HepG2 (cell line): Measurements from ENCODE around the gene MIEF2. TPM values are rescaled to one million over a fixed set of nuclear protein-coding genes. Genes with fewer than 3 reads are reported as not detected.

Source experiments
- ATF1 ChIP-seq: IDR thresholded peaks from 2 replicates; pipeline ENCODE4 v1.6.1; 2016; ENCODE audit warnings: mild to moderate bottlenecking, control low read depth
- ATF3 ChIP-seq: sonication (generic); formaldehyde crosslinking; IDR thresholded peaks from 2 replicates; pipeline ENCODE4 v1.4.0; 2020; ENCODE audit warnings: missing genetic modification reagents
- BRF2 ChIP-seq: sonication (generic); formaldehyde crosslinking; IDR thresholded peaks from 2 replicates; pipeline ENCODE4 v1.8.1; 2022; ENCODE audit warnings: mild to moderate bottlenecking, missing genetic modification reagents
- HNRNPL ChIP-seq: fragments of 200-400 bp; formaldehyde crosslinking; IDR thresholded peaks from 2 replicates; pipeline ENCODE4 v1.6.1; 2017; ENCODE audit warnings: mild to moderate bottlenecking, low read depth, low read length
- HNRNPLL ChIP-seq: fragments of 200-400 bp; formaldehyde crosslinking; IDR thresholded peaks from 2 replicates; pipeline ENCODE4 v1.6.1; 2017; ENCODE audit warnings: mild to moderate bottlenecking, low read depth, low read length; ENCODE audit not compliant: poor library complexity, severe bottlenecking
- KDM3A ChIP-seq: IDR thresholded peaks from 2 replicates; pipeline ENCODE4 v1.6.1; 2018; ENCODE audit warnings: low read depth, missing compliant biosample characterization
- MEIS2 ChIP-seq: sonication (generic); formaldehyde crosslinking; IDR thresholded peaks from 2 replicates; pipeline ENCODE4 v1.9.0; 2021; ENCODE audit warnings: mild to moderate bottlenecking, missing genetic modification reagents
- NAIF1 ChIP-seq: sonication (generic); formaldehyde crosslinking; IDR thresholded peaks from 2 replicates; pipeline ENCODE4 v1.5.0; 2020; ENCODE audit warnings: mild to moderate bottlenecking, missing genetic modification reagents, borderline replicate concordance
- NFYB ChIP-seq: sonication (generic); formaldehyde crosslinking; IDR thresholded peaks from 2 replicates; pipeline ENCODE4 v1.4.0; 2020; ENCODE audit warnings: missing genetic modification reagents
- PHF5A ChIP-seq: IDR thresholded peaks from one replicate; pipeline ENCODE4 v1.6.1; 2018; ENCODE audit warnings: low read depth, missing genetic modification reagents; ENCODE audit not compliant: unreplicated experiment
- RBAK ChIP-seq: sonication (generic); formaldehyde crosslinking; IDR thresholded peaks from 2 replicates; pipeline ENCODE4 v1.5.1; 2020; ENCODE audit warnings: mild to moderate bottlenecking, missing genetic modification reagents
- SCMH1 ChIP-seq: sonication (generic); formaldehyde crosslinking; IDR thresholded peaks from 2 replicates; pipeline ENCODE4 v1.9.0; 2021; ENCODE audit warnings: missing genetic modification reagents, mild to moderate bottlenecking, borderline replicate concordance
- TARDBP ChIP-seq: sonication (generic); formaldehyde crosslinking; IDR thresholded peaks from 2 replicates; pipeline ENCODE4 v1.8.0; 2022; ENCODE audit warnings: mild to moderate bottlenecking, missing genetic modification reagents
- ZBTB4 ChIP-seq: sonication (generic); formaldehyde crosslinking; IDR thresholded peaks from 2 replicates; pipeline ENCODE4 v1.4.0; 2020; ENCODE audit warnings: missing genetic modification reagents, mild to moderate bottlenecking, borderline replicate concordance
- ZMYM4 ChIP-seq: sonication (generic); formaldehyde crosslinking; IDR thresholded peaks from 2 replicates; pipeline ENCODE4 v1.8.1; 2023; ENCODE audit warnings: mild to moderate bottlenecking, missing genetic modification reagents
- ZNF142 ChIP-seq: sonication (generic); formaldehyde crosslinking; IDR thresholded peaks from 2 replicates; pipeline ENCODE4 v1.4.0; 2020; ENCODE audit warnings: missing genetic modification reagents
- ZNF232 ChIP-seq: sonication (generic); formaldehyde crosslinking; IDR thresholded peaks from 2 replicates; pipeline ENCODE4 v1.4.0; 2020; ENCODE audit warnings: missing genetic modification reagents, borderline replicate concordance
- ZZZ3 ChIP-seq: sonication (generic); formaldehyde crosslinking; IDR thresholded peaks from 2 replicates; pipeline ENCODE4 v1.4.0; 2020; ENCODE audit warnings: missing genetic modification reagents, mild to moderate bottlenecking, borderline replicate concordance
- polyA plus RNA-seq, 8 experiments: library from polyadenylated mRNA; depleted of rRNA in 3 of 8; stranded (reverse) in 7 of 8; unstranded in 1 of 8; fragments of >200 nt; fragmentation: Illumina TruSeq in 4 of 8; extraction: Trizol in 4 of 8; gene quantifications; 2 replicates each; pipeline versions ENCODE4 v1.2.1 to v1.2.3, GENCODE V29; 2011 to 2016; ENCODE audit warnings: low read depth in 4 of 8, missing spikeins in 1 of 8, mixed read lengths in 1 of 8; ENCODE audit not compliant: insufficient read depth in 1 of 8
- total RNA-seq, 5 experiments: library from RNA; depleted of rRNA; stranded (reverse); fragments of >200 nt; fragmentation: Illumina TruSeq; extraction: Trizol; gene quantifications; 2 replicates each; pipeline ENCODE4 v1.2.3, GENCODE V29; 2016; ENCODE audit warnings: low read depth in 1 of 5

Gene MIEF2
- total and polyA plus RNA-seq, 2 of the 13 experiments (the other 11 are each of a cell fraction or from before 2014, with no cell fraction given) = 6.0 to 8.0 TPM

- 0 out of 2 replicates have a peak, but pooled peaks have one; percentile 32 for TF ChIP-seq ZNF142
- TF ChIP-seq PHF5A (CRISPR knock-in tag) = peak; percentile 61
- TF ChIP-seq ZBTB4 = peak; percentile 79
- TF ChIP-seq ATF1 (CRISPR knock-in tag) = peak; percentile 70; the same call in 1 of the 2 replicates
- TF ChIP-seq BRF2 (CRISPR knock-in tag) = no peak
- peak; percentile 83 for TF ChIP-seq HNRNPLL
- no peak for TF ChIP-seq ATF3 (CRISPR knock-in tag)
- TF ChIP-seq RBAK (CRISPR knock-in tag) = no peak
- TF ChIP-seq ZNF232 (CRISPR knock-in tag) = no peak
- peak; percentile 72 for TF ChIP-seq ZMYM4 (CRISPR knock-in tag)
- TF ChIP-seq NFYB = peak; percentile 97
- 0 out of 2 replicates have a peak, but pooled peaks have one; percentile 71 for TF ChIP-seq NAIF1 (CRISPR knock-in tag)
- TF ChIP-seq HNRNPL = 0 out of 2 replicates have a peak, but pooled peaks have one; percentile 53
- TF ChIP-seq SCMH1 (CRISPR knock-in tag) = no peak
- TF ChIP-seq TARDBP (CRISPR knock-in tag) = peak; percentile 62; the same call in 1 of the 2 replicates
- peak; percentile 41; the same call in 1 of the 2 replicates for TF ChIP-seq ZZZ3 (CRISPR knock-in tag)
- TF ChIP-seq KDM3A (CRISPR knock-in tag) = peak; percentile 83; the same call in 1 of the 2 replicates
- TF ChIP-seq MEIS2 = 0 out of 2 replicates have a peak, but pooled peaks have one; percentile 5
Measured at GRCh38 chr17:18260332-18261145, at the start of gene MIEF2 (continued).
